HG03575 (cell line): ENCODE measurements around the gene ANTXR1.

Source experiments
- ATAC-seq: cut with Tn5 transposase; IDR thresholded peaks from one replicate; pipeline ENCODE4 v1.9.1; 2021; ENCODE audit not compliant: unreplicated experiment, insufficient number of reproducible peaks, low FRiP score; ENCODE audit errors: extremely low read depth

The ANTXR1 gene

GRCh38 chr2:69186614-69187013, 173.6 kb downstream of the ANTXR1 start:
- ATAC-seq: no peak

- no peak for ATAC-seq
These were observed 175.4 kb downstream of the ANTXR1 start for GRCh38 chr2:69188182-69188900.

- no peak for ATAC-seq
These were observed 177.9 kb downstream of the ANTXR1 start for GRCh38 chr2:69190743-69191404.

- no peak for ATAC-seq
These were observed 178.7 kb downstream of the ANTXR1 start for GRCh38 chr2:69191634-69192033.

- no peak for ATAC-seq
These were observed 179.4 kb downstream of the ANTXR1 start for GRCh38 chr2:69192176-69192945.

GRCh38 chr2:69195706-69196105, 182.7 kb downstream of the ANTXR1 start:
- no peak for ATAC-seq

- ATAC-seq: no peak
These were observed 183.5 kb downstream of the ANTXR1 start for GRCh38 chr2:69196327-69197117.

DNA sequence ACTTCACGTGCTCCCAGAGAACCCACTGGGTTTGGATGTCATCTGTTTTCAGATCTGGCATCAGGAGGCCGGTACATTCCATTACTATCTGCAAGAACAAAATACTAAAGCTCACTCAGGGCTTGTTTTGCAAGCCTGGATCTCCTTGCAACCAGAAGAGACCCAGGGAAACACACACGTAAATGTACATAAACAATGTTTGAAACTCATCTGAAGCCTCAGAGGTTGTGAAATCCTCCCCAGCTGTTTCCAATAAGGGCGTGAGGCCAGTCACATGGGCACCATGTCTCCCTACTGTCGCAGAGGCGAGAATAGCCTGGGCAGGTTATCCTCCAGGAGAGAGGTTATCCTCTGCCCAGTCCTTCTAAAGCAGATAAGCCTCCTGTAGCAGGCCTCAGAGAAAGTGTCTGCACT, 187.1 kb downstream of the ANTXR1 start:
- ATAC-seq: no peak

GRCh38 chr2:69201259-69201658, 188.3 kb downstream of the ANTXR1 start:
- no peak for ATAC-seq

DNA sequence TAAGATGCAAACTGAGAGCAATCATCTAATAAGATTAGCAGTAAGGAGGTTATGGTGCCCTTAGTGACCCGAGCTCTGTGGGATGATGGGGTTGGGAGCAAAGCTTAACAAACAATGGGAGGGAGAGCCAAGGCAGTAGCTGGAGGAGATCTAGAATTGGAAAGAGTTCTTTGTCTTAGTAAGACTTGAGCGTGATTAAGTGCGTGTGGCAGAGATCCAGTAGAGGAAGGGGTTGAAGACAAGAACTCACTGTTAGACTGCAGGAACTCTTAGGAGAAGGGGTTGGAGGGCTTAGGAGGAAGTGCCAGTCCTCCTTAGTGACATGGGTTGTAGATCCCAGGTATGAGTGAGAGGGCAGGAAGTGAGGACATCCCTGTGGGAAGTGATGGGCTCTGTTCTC, 189.3 kb downstream of the ANTXR1 start:
- ATAC-seq: no peak

- no peak for ATAC-seq
These were observed 190.4 kb downstream of the ANTXR1 start for GRCh38 chr2:69203166-69203985.

DNA sequence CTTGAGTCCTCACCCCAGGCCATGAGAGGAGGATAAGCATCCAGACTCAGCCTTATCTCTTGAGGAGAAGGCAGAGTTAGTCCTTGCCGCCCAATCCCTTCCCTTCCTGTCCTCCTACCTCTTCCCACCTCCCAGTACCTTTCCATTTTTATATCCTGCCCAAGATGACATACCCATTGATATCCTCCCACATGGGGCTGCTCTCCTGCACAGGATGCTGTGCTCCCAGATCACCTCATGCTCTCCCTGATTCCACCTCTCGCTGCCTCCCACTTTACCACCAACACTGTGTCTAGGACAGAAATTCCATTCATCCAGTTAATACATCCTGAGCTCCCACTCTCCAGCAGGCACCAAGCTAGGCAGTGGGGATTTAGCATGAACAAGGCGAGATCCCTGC, 191.7 kb downstream of the ANTXR1 start:
- ATAC-seq: no peak

- no peak for ATAC-seq
These were observed 192.1 kb downstream of the ANTXR1 start for GRCh38 chr2:69205076-69205475.

DNA sequence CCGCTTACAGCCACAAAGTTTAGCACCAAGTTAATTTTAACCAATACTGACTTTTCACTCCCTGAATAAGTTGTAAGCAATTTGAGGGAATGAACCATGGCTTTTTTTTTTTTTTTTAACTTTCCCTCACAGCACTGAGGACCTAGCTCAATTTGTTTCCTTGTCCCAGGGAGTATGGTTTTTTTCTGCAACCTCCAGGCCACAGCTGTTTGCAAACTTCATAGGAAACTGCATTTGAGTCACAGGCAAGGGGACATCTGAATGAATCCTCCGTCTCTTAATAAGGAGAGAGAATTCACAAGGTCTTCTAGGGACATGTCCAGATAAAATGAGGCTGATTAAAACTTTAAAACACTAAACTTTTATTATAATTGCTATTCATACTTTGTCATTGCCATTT, 192.5 kb downstream of the ANTXR1 start:
- ATAC-seq: no peak

DNA sequence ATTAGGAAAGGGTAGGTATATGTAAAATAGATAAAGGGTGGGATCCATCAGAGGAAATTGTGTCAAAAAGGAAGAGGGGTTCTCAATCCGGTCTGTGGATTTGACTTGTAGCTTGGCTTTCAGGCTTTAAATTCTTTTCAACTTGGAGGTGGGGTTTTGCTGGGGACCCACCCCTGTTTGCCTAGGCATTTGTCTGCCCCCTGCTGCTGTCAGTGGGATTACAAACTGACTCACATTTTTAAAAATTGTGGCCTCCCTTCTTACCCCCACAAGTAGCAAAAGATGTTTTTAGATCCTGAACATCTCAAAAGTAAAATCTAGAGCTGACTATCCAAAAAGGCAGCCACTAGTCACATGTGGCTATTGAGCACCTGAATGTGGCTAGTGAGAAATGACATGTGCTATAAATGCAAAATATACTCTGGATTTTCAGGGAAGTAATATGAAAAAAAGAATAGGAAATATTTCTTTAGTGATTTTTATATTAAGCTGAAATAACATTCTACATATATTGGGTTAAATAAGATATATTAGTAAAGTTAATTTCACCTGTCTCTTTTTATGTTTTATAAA, 195.1 kb downstream of the ANTXR1 start:
- ATAC-seq: no peak

- no peak for ATAC-seq
These were observed 196.5 kb downstream of the ANTXR1 start for GRCh38 chr2:69209482-69209881.

- ATAC-seq: no peak
These were observed 197.4 kb downstream of the ANTXR1 start for GRCh38 chr2:69210385-69210784.

DNA sequence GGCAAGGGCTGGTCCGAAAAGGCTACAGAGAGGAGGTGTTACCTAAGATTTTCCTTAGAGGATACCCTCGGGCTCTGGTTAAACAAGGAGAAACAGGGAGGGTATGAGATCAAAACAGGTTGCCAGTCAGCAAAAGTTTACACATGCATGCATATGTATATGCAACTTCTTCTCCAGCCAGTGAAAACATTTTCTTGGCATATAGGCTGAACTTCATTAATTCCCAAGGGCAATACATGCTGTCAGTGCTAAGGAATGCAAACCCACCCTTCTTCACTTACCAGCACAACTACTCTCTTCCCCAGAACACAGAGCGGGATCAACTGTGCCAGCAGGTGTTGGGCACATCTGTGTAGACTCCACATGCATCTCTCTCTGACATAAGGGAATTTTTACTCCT, 198.1 kb downstream of the ANTXR1 start:
- no peak for ATAC-seq
